Breast epithelium (tissue), 3 donors: Measurements from ENCODE around the gene EPM2A.

Source experiments
- POLR2A ChIP-seq: fragments of 450-650 bp; IDR thresholded peaks from one replicate; pipeline ENCODE4 v1.6.1; 2016; ENCODE audit warnings: antibody characterized with exemption, mild to moderate bottlenecking, moderate library complexity
- POLR2AphosphoS5 ChIP-seq, 3 donors: sonication (generic); formaldehyde crosslinking; IDR thresholded peaks; one replicate each; pipeline ENCODE4 v1.6.1; 2017; ENCODE audit warnings: antibody characterized with exemption in 3 of 3
- TF ChIP-seq, protein P1 (sequence below), 3 donors: fragments of 450-650 bp; IDR thresholded peaks; one replicate each; pipeline ENCODE4 v1.5.1; 2016 to 2017; ENCODE audit warnings: antibody characterized with exemption in 3 of 3, mild to moderate bottlenecking in 3 of 3, moderate library complexity in 3 of 3

DNA sequence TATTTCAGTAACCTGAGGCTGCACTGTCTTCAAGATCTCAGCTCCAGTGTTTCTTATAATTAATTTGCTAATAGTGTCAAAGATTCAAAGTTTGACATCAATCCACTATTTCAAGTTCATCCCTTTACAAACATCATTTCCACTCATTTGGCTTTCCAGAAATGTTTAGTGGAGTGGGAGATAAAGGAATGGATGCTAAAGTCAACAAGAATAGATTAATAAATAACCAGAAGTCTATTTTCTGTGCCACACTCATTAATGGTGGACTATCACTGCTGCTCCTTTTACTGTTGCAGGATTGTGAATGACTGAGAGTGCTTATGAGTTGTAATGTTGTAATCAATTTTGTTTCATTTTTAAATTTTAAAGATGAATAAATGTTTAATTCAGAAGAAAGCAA lies 28.4 kb upstream of the EPM2A start:
- TF ChIP-seq, protein P1, sequence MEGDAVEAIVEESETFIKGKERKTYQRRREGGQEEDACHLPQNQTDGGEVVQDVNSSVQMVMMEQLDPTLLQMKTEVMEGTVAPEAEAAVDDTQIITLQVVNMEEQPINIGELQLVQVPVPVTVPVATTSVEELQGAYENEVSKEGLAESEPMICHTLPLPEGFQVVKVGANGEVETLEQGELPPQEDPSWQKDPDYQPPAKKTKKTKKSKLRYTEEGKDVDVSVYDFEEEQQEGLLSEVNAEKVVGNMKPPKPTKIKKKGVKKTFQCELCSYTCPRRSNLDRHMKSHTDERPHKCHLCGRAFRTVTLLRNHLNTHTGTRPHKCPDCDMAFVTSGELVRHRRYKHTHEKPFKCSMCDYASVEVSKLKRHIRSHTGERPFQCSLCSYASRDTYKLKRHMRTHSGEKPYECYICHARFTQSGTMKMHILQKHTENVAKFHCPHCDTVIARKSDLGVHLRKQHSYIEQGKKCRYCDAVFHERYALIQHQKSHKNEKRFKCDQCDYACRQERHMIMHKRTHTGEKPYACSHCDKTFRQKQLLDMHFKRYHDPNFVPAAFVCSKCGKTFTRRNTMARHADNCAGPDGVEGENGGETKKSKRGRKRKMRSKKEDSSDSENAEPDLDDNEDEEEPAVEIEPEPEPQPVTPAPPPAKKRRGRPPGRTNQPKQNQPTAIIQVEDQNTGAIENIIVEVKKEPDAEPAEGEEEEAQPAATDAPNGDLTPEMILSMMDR (IDR thresholded peaks at IDR 0.05): no peak
- TF ChIP-seq POLR2A (no peak), POLR2AphosphoS5 (IDR thresholded peaks at IDR 0.05) (no peak)
